ENCODE results near the gene TTC12.

The TTC12 gene

GRCh38 chr11:113331441-113331840 is 17.1 kb downstream of the TTC12 start:
- DNase-seq = no peak

- no peak for DNase-seq
These were observed 17.6 kb downstream of the TTC12 start for GRCh38 chr11:113332023-113332422.

- DNase-seq = no peak
These were observed 18.4 kb downstream of the TTC12 start for GRCh38 chr11:113332638-113333329.

GRCh38 chr11:113334183-113334582 is 19.8 kb downstream of the TTC12 start:
- DNase-seq = no peak

GRCh38 chr11:113338730-113339129 is 24.3 kb downstream of the TTC12 start:
- no peak for DNase-seq

GRCh38 chr11:113339929-113340589 is 25.7 kb downstream of the TTC12 start:
- no peak for DNase-seq

GRCh38 chr11:113341388-113342165 is 27.2 kb downstream of the TTC12 start:
- no peak for DNase-seq

GRCh38 chr11:113345978-113346377 is 31.6 kb downstream of the TTC12 start:
- DNase-seq = no peak

- DNase-seq = no peak
These were observed 35.1 kb downstream of the TTC12 start for GRCh38 chr11:113349528-113349927.

- no peak for DNase-seq
These were observed 36.1 kb downstream of the TTC12 start for GRCh38 chr11:113350336-113351067.

- no peak for DNase-seq
These were observed 36.7 kb downstream of the TTC12 start for GRCh38 chr11:113351068-113351450.

GRCh38 chr11:113351480-113351879 is 37.1 kb downstream of the TTC12 start:
- DNase-seq = no peak

- DNase-seq = no peak
These were observed 41.8 kb downstream of the TTC12 start for GRCh38 chr11:113356203-113356602.

- no peak for DNase-seq
These were observed 49.0 kb downstream of the TTC12 start for GRCh38 chr11:113363406-113363805.

GRCh38 chr11:113363996-113364641 is 49.7 kb downstream of the TTC12 start:
- DNase-seq = no peak

GRCh38 chr11:113365895-113366294 is 51.5 kb downstream of the TTC12 start:
- no peak for DNase-seq

GRCh38 chr11:113369411-113369810 is 55.0 kb downstream of the TTC12 start:
- DNase-seq = no peak

GRCh38 chr11:113370634-113371033 is 56.3 kb downstream of the TTC12 start:
- DNase-seq = no peak

GRCh38 chr11:113372309-113372708 is 57.9 kb downstream of the TTC12 start:
- DNase-seq = no peak

- DNase-seq = no peak
These were observed 58.9 kb downstream of the TTC12 start for GRCh38 chr11:113373306-113373705.

- no peak for DNase-seq
These were observed 59.7 kb downstream of the TTC12 start for GRCh38 chr11:113373981-113374560.

GRCh38 chr11:113375402-113375801 is 61.0 kb downstream of the TTC12 start:
- DNase-seq = no peak
